ENCODE results near the gene ABCB8. TPM values are rescaled to one million over a fixed set of nuclear protein-coding genes. Genes with fewer than 3 reads are reported as not detected.
"Not testable (repeated sequence)": the region's sequence is repeated elsewhere in the genome, so short reads cannot be mapped to it uniquely, and the experiment has no call there.

ABCB8 gene
- total RNA-seq, 1 donor from 2014 or later: 26.4 TPM

DNA sequence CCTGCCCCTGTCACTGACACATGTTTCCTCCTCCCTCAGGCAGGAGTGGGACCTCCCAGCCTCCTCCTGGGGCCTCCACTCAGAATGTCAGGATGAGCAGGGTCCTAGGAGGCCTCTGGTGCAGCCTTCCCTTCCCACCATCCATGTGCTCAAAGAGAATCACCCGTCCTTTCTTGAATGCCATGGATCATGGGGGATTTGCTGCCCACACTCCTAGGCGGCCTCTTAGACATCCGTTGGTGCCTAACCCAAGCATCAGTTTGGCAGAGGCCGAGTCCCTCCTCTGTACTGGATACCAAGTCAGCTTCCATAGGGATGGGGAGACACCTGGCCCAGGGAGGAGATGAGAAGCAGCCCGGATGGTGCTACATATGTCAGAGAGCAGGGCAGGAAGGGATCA, 30.4 kb upstream of the ABCB8 start:
- DNase-seq (ENCODE audit: low read depth, low spot score): no peak

GRCh38 chr7:150998341-150998740, 29.9 kb upstream of the ABCB8 start:
- DNase-seq (ENCODE audit: low read depth, low spot score): no peak

GRCh38 chr7:150999001-150999400, 29.2 kb upstream of the ABCB8 start:
- no peak for DNase-seq (ENCODE audit: low read depth, low spot score)

- DNase-seq (ENCODE audit: low read depth, low spot score): no peak
These were observed 28.6 kb upstream of the ABCB8 start for GRCh38 chr7:150999497-151000230.

DNA sequence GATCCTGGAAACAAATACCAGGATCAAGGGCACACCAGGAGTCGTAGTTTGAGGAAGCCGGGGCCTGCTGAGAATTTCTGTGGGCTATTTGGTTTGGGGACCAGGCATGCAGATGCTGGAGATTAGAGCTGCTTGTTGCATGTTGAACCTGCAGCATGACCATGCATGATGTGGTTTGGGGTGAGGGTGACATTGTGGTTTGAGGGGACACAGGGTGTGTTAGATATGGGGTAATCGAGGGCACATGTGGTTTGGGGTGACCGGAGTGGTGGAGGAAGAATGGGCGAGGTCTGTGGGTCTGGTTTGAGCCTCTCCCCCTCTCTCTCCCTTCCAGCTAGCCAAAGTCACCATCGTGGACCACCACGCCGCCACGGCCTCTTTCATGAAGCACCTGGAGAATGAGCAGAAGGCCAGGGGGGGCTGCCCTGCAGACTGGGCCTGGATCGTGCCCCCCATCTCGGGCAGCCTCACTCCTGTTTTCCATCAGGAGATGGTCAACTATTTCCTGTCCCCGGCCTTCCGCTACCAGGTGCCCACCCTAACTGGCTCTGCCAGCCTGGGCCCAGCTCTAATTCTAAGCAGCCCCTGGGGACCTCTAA, 27.3 kb upstream of the ABCB8 start:
- no peak for DNase-seq (ENCODE audit: low read depth, low spot score)

DNA sequence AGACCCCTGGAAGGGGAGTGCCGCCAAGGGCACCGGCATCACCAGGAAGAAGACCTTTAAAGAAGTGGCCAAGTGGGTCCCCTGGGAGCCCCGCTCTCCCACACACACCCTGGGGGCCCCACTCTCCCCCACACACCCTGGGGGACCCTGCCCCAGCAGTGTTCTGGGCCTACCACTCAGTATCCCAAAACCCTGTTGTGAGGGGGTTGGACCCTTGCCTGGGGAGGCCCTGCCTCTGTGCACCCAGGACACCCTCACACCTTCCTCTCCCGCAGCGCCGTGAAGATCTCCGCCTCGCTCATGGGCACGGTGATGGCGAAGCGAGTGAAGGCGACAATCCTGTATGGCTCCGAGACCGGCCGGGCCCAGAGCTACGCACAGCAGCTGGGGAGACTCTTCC, 26.7 kb upstream of the ABCB8 start:
- no peak for DNase-seq (ENCODE audit: low read depth, low spot score)

DNA sequence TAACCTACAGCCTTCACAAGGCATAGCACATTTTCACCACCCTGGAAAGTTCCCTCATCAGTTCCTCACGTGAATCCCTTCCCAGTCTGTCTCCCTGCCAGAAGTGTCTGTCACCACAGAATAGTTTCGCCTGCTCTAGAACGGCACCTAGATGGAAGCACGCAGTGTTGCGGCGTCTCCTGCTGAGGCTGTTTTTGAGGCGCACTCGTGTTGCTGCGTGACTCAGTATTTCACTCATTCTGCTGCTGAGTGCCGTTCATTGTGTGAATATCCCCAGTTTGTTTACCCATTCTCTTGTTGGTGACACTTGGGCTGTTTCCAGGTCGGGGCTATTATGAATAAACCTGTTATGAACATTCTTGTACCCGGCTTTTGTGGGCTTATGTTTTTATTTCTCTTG, 24.7 kb upstream of the ABCB8 start:
- DNase-seq (ENCODE audit: low read depth, low spot score): peak; percentile 83

DNA sequence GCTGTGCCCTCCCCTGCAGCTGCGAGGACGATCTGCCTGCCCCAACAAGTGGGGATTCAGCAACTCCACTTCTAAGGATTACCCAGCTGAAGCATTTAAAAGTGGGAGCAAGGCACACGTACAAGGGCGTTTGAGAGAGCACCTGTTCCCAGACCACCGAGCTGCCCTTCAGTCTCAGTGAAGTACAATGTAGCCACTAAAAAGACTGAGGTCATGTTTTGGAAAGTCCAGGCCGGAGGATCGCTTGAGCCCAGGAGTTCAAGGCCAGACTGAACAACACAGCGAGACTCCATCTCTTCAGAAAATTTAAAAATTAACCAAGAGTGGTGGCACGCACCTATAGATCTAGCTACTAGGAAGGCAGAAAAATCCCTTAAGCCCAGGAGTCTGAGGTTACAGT, 22.7 kb upstream of the ABCB8 start:
- no peak for DNase-seq (ENCODE audit: low read depth, low spot score)

DNA sequence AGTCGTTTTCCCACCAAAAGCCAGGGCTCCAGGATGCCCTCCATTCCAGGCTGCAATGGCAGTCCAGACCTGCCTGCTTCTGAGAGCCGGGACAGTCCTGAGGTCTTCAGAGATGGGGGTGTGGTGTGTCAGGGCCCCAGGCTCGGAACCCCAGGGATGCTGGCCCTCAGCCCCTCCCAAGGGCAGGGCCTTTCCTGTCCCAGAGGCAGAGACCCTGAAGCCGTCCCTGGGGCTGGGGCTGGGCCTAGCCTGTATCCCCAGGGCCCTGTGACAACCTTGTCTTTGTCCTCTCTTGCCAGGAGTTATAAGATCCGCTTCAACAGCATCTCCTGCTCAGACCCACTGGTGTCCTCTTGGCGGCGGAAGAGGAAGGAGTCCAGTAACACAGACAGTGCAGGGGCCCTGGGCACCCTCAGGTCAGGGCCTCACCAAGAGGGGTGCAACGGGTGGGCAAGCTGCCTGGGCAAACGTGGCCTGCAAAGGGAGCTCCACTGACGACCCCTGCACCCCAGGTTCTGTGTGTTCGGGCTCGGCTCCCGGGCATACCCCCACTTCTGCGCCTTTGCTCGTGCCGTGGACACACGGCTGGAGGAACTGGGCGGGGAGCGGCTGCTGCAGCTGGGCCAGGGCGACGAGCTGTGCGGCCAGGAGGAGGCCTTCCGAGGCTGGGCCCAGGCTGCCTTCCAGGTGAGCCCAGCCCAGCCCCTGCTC, 21.5 kb upstream of the ABCB8 start:
- no peak for DNase-seq (ENCODE audit: low read depth, low spot score)

GRCh38 chr7:151007469-151007898, 20.8 kb upstream of the ABCB8 start:
- DNase-seq (ENCODE audit: low read depth, low spot score): no peak

DNA sequence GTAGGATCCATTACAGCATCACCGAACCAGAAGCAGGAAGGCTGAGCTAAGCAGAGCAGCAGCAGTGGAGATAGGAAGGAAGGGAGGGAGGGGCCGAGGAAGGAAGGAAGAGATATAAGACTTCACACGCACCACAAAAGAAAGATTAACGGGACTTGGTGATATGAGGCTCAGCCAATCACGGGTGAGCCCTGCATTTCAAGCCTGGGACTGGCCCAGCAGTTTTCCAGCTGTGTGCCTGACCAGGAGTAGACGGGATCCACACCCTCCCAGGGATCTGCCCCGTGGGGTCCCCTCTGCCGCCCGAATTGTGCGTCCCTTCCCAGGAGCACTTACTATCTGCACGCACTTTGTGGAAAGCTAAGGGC, 20.1 kb upstream of the ABCB8 start:
- peak; percentile 44 for DNase-seq (ENCODE audit: low read depth, low spot score)

GRCh38 chr7:151008511-151009323, 19.5 kb upstream of the ABCB8 start:
- peak; percentile 32 for DNase-seq (ENCODE audit: low read depth, low spot score)

DNA sequence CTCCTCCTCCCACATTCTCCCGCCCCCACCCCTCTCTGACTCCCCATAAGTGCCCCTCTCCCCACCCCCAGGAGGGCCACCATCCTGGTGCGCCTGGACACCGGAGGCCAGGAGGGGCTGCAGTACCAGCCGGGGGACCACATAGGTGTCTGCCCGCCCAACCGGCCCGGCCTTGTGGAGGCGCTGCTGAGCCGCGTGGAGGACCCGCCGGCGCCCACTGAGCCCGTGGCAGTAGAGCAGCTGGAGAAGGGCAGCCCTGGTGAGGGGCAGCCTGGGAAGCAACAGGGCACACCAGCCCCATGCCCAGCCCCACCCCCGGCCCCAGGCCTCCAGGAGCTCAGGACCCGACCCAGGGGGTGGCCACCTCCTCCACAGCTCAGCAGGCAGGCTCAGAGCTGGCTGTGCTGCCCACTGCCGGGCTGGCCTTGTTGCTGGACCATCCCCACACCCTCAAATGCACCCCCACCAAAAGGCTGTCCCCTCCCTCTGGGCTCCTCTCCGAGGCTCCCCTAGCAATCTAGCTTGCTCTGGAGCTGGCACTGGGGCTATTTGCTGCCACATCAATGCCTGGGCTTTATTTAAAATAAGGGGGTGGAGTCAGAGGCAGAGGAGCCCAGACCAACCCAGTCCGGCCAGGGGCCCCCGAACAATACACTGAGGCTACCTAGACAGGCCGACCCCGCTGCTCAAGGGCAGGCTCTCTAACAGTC, 18.8 kb upstream of the ABCB8 start:
- no peak for DNase-seq (ENCODE audit: low read depth, low spot score)

DNA sequence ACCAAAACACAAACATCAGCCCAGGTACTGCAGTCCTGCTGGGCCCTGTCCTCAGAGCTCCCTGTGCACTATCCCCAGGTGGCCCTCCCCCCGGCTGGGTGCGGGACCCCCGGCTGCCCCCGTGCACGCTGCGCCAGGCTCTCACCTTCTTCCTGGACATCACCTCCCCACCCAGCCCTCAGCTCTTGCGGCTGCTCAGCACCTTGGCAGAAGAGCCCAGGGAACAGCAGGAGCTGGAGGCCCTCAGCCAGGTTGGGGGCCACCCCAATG, 18.3 kb upstream of the ABCB8 start:
- DNase-seq (ENCODE audit: low read depth, low spot score): no peak

DNA sequence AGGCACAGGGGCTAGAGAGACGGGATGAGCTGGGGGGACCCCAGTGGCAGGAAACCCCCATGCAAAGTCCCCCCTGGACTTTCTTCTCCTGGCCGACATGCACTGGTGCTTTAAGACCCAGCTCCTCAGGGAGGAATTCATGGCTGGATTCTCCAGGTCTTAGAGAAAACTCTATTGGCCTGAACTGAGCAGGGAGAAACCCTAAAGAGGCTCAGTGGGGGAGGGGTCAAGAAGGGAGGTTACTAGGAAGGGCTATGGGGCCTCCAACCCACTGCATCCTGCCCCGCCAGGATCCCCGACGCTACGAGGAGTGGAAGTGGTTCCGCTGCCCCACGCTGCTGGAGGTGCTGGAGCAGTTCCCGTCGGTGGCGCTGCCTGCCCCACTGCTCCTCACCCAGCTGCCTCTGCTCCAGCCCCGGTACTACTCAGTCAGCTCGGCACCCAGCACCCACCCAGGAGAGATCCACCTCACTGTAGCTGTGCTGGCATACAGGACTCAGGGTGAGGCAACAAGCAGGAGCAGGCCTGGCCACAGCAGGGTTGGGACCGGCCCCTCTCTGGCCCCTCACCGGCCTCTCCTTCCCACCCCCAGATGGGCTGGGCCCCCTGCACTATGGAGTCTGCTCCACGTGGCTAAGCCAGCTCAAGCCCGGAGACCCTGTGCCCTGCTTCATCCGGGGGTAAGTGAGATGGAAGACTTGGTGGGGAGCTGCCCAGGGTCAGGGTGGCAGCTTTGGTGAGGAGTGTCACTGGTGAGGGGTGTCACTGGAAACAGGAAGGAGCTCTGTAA, 17.7 kb upstream of the ABCB8 start:
- DNase-seq (ENCODE audit: low read depth, low spot score): no peak

DNA sequence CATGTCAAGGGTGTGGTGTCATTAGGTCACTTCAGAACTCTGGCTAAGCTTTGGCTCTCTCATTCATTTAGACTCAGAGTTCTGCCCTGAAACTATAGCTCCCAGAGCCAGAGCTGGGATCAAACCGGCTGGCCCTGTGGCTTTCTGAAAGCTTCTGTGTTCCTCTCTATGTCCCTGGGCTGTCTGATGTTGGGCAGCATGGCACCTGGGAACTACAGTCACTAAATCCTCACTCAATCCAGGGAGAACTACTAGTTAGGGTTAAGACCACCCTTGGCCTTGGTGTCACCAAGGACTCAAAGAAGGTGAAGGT, 17.2 kb upstream of the ABCB8 start:
- no peak for DNase-seq (ENCODE audit: low read depth, low spot score)

GRCh38 chr7:151011616-151012015, 16.6 kb upstream of the ABCB8 start:
- DNase-seq (ENCODE audit: low read depth, low spot score): not testable (repeated sequence)

DNA sequence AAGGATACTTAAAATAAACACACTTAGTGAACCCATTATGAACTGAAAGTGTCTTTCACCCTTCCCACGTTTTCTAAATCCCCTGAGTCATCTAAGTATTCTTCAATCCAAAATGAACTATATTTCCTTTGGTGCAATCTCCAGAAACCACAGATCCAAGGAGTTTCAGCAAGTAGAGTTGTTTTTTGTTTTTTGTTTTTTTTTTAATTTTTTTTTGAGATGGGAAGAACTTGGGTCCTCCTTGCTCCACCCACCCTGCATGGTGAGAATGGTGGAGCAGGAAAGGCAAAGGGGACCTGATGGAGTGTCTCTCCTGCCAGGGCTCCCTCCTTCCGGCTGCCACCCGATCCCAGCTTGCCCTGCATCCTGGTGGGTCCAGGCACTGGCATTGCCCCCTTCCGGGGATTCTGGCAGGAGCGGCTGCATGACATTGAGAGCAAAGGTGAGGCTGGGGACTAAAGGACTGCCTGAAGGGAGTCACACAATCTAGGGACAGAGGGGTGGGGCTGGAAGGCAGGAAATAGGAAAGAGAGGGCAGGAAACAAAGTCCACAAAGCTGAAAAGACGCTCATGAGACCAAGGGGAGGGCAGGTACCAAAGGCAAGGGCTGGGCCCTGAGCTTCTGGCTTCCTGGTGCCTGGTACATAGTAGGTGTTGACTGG, 16.1 kb upstream of the ABCB8 start:
- DNase-seq (ENCODE audit: low read depth, low spot score): no peak

DNA sequence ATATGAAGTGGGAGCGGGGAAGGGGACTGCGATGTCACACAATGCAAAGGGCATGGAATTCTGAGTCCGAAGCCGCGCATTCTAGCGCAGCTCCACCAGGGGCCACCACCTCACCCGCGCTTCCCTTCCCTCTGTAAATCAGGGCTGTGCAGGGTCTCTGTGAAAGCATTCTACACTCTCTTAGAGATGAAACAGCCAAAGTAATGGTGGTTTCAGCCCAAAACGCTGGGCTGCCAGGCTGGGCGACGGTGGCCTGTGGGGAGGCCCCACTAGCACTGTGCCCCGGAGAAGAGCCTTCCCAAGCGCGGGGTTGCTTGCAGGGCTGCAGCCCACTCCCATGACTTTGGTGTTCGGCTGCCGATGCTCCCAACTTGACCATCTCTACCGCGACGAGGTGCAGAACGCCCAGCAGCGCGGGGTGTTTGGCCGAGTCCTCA, 15.3 kb upstream of the ABCB8 start:
- DNase-seq (ENCODE audit: low read depth, low spot score): no peak

DNA sequence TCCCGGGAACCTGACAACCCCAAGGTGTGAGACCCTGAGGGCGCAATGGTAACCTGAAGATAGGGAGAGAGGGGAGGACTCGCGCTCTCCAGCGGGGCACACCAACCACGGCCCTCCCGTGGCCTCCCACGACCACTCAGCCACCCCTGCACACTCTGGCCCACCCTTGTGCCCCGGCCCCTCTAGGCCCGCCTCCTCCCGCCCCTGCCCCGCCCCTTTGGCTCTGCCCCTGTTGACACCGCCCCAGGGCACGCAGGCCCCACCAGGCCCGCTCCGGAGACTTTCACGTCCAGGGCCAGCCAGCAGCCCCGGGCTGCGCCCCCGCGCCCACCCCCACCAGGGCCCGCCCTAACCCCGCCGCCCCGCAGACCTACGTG, 14.9 kb upstream of the ABCB8 start:
- DNase-seq (ENCODE audit: low read depth, low spot score): no peak

Measured in pulmonary artery endothelial cell (primary cell).